SK-N-SH treated with all-trans-retinoic acid at 6 μM for 48 hours (cell line): Measurements from ENCODE around the gene NOX1.

Source experiments
- ATAC-seq: fragments of 200-7000 bp; cut with Tn5 transposase; 3 replicates; pipeline ENCODE4 v1.9.1; 2020; ENCODE audit warnings: mild to moderate bottlenecking, moderate library complexity
- ARNTL ChIP-seq: fragments of 450-650 bp; formaldehyde crosslinking; IDR thresholded peaks from 2 replicates; pipeline ENCODE4 v1.5.0; 2020; ENCODE audit warnings: low read depth, mild to moderate bottlenecking, moderate library complexity, borderline replicate concordance
- BACH2 ChIP-seq: fragments of 250-450 bp; sonication (Bioruptor Pico); IDR thresholded peaks from 2 replicates; pipeline ENCODE4 v1.9.0; 2021; ENCODE audit warnings: mild to moderate bottlenecking, borderline replicate concordance
- CSDC2 ChIP-seq: fragments of 250-450 bp; sonication (Bioruptor Pico); IDR thresholded peaks from 2 replicates; pipeline ENCODE4 v1.5.0; 2020; ENCODE audit warnings: mild to moderate bottlenecking, moderate library complexity
- ESRRG ChIP-seq: fragments of 250-450 bp; sonication (Bioruptor Pico); IDR thresholded peaks from 2 replicates; pipeline ENCODE4 v1.6.1; 2021; ENCODE audit warnings: mild to moderate bottlenecking
- GLIS3 ChIP-seq: fragments of 250-450 bp; sonication (Bioruptor Pico); IDR thresholded peaks from 2 replicates; pipeline ENCODE4 v1.5.0; 2020; ENCODE audit warnings: mild to moderate bottlenecking, moderate library complexity
- OSR1 ChIP-seq: fragments of 250-450 bp; sonication (Bioruptor Pico); IDR thresholded peaks from 2 replicates; pipeline ENCODE4 v1.8.0; 2022; ENCODE audit warnings: moderate library complexity, mild to moderate bottlenecking, inconsistent platforms
- PPARA ChIP-seq: fragments of 250-450 bp; sonication (Bioruptor Pico); IDR thresholded peaks from 2 replicates; pipeline ENCODE4 v1.5.0; 2020; ENCODE audit warnings: mild to moderate bottlenecking, borderline replicate concordance
- SNAI2 ChIP-seq: fragments of 250-450 bp; sonication (Bioruptor Pico); IDR thresholded peaks from 2 replicates; pipeline ENCODE4 v1.5.0; 2020; ENCODE audit warnings: mild to moderate bottlenecking, moderate library complexity
- TCF4 ChIP-seq: fragments of 250-450 bp; sonication (Bioruptor Pico); IDR thresholded peaks from 2 replicates; pipeline ENCODE4 v1.8.0; 2021; ENCODE audit warnings: mild to moderate bottlenecking, moderate library complexity, borderline replicate concordance
- ZC3H10 ChIP-seq: fragments of 250-450 bp; sonication (Bioruptor Pico); IDR thresholded peaks from 2 replicates; pipeline ENCODE4 v1.5.1; 2021; ENCODE audit warnings: mild to moderate bottlenecking, moderate library complexity
- ZFP3 ChIP-seq: fragments of 250-450 bp; sonication (Bioruptor Pico); IDR thresholded peaks from 2 replicates; pipeline ENCODE4 v1.5.0; 2020; ENCODE audit warnings: mild to moderate bottlenecking, moderate library complexity
- ZFP30 ChIP-seq: fragments of 450-650 bp; formaldehyde crosslinking; IDR thresholded peaks from 2 replicates; pipeline ENCODE4 v1.5.0; 2022; ENCODE audit warnings: mild to moderate bottlenecking, moderate library complexity
- ZNF70 ChIP-seq: fragments of 450-650 bp; formaldehyde crosslinking; IDR thresholded peaks from 2 replicates; pipeline ENCODE4 v1.5.0; 2020; ENCODE audit warnings: mild to moderate bottlenecking, moderate library complexity
- ZNF8 ChIP-seq: fragments of 450-650 bp; formaldehyde crosslinking; IDR thresholded peaks from 2 replicates; pipeline ENCODE4 v1.5.0; 2020; ENCODE audit warnings: mild to moderate bottlenecking, moderate library complexity
- TF ChIP-seq, protein P1 (sequence below): fragments of 250-450 bp; sonication (Bioruptor Pico); IDR thresholded peaks from 2 replicates; pipeline ENCODE4 v1.5.0; 2020; ENCODE audit warnings: mild to moderate bottlenecking, moderate library complexity
- TF ChIP-seq, protein P2 (sequence below): fragments of 250-450 bp; sonication (Bioruptor Pico); IDR thresholded peaks from 2 replicates; pipeline ENCODE4 v1.8.0; 2020; ENCODE audit warnings: mild to moderate bottlenecking, moderate library complexity, borderline replicate concordance
- TF ChIP-seq, protein P3 (sequence below): fragments of 250-450 bp; sonication (Bioruptor Pico); IDR thresholded peaks from 2 replicates; pipeline ENCODE4 v1.5.1; 2021; ENCODE audit warnings: mild to moderate bottlenecking, moderate library complexity

NOX1 gene

DNA sequence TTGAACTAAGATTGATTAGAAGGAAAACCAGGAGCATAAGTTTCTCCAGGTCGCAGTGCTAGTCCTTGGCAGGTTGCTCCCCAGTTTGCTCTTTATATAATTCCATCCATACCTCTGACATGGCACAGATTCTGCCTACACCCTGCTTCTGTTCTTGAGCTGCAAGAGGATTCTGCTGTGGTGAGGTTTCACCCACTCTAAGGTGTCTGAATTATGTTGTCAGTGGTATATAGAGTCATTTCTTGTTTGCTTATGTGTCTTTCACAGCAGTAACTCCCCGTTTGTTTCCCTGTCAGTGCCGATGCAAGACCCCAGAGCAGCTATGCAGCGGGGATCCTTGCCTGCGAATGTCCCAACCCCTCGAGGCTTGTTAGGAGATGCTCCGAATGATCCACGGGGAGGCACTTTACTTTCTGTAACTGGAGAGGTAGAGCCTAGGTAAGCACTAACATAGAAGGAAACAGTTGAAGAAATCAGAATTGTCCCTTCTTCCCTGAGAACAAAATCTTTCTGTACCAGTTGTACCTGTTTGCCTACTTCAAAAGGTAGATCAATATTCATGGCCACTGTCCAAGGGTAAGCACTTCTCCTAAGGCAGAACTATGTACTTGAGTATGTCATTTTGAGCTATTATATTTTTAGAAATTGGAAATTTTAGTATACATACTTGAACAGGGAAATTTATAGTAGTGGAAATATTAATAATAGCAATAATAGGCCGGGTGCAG, 42.8 kb downstream of the NOX1 start (continued):
- TF ChIP-seq, protein P1, sequence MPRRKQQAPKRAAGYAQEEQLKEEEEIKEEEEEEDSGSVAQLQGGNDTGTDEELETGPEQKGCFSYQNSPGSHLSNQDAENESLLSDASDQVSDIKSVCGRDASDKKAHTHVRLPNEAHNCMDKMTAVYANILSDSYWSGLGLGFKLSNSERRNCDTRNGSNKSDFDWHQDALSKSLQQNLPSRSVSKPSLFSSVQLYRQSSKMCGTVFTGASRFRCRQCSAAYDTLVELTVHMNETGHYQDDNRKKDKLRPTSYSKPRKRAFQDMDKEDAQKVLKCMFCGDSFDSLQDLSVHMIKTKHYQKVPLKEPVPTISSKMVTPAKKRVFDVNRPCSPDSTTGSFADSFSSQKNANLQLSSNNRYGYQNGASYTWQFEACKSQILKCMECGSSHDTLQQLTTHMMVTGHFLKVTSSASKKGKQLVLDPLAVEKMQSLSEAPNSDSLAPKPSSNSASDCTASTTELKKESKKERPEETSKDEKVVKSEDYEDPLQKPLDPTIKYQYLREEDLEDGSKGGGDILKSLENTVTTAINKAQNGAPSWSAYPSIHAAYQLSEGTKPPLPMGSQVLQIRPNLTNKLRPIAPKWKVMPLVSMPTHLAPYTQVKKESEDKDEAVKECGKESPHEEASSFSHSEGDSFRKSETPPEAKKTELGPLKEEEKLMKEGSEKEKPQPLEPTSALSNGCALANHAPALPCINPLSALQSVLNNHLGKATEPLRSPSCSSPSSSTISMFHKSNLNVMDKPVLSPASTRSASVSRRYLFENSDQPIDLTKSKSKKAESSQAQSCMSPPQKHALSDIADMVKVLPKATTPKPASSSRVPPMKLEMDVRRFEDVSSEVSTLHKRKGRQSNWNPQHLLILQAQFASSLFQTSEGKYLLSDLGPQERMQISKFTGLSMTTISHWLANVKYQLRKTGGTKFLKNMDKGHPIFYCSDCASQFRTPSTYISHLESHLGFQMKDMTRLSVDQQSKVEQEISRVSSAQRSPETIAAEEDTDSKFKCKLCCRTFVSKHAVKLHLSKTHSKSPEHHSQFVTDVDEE (CRISPR knock-in tag), result no peak

DNA sequence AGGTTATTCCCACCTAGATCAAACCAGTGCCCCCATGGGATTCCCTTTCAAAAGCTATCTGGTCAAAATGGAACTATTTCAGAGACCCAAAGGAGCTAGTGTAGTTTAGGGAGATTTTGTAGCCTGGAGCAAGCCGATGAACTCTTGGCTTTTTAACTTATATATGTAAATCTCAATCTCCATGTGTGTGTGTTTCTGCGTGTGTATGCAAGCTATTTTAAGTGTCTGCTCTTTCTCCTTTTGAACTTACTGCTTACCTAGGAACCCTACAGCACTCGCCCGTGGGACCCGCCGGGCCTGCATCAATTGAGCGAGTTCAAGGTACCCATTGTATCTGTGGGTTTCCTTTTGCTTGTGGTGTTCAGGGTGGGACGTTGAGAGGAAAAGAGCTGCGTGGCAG, 43.6 kb downstream of the NOX1 start:
- no peak for ATAC-seq
- TF ChIP-seq BACH2 (no peak), TCF4 (CRISPR knock-in tag) (no peak), ZNF8 (CRISPR knock-in tag) (no peak), ZFP3 (CRISPR knock-in tag) (no peak), ARNTL (no peak)
- TF ChIP-seq, protein P1 (CRISPR knock-in tag), result no peak
- TF ChIP-seq, protein P2, sequence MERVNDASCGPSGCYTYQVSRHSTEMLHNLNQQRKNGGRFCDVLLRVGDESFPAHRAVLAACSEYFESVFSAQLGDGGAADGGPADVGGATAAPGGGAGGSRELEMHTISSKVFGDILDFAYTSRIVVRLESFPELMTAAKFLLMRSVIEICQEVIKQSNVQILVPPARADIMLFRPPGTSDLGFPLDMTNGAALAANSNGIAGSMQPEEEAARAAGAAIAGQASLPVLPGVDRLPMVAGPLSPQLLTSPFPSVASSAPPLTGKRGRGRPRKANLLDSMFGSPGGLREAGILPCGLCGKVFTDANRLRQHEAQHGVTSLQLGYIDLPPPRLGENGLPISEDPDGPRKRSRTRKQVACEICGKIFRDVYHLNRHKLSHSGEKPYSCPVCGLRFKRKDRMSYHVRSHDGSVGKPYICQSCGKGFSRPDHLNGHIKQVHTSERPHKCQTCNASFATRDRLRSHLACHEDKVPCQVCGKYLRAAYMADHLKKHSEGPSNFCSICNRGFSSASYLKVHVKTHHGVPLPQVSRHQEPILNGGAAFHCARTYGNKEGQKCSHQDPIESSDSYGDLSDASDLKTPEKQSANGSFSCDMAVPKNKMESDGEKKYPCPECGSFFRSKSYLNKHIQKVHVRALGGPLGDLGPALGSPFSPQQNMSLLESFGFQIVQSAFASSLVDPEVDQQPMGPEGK, result no peak
- TF ChIP-seq, all 23 proteins: peak for 0

DNA sequence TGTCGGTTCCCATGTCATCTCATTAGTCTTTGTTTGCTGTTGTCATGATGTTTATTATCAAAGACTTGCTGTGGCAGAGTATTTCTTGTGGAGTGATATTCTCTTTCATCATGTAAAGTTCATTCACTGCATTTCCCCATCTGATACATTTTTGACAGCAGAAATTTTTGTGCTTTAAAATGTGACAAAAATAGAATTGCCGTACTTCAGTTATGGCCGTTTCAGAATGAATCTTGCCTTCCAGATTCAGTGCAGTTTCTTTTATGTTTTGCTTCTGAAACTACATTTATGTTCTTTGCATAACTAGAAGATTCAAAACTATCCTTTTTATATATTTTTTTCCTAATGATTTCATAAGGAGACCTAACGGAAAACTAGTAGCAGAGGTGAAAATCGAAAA, 44.0 kb downstream of the NOX1 start:
- ATAC-seq, result no peak
- TF ChIP-seq GLIS3, result no peak
- TF ChIP-seq ESRRG (CRISPR knock-in tag), result no peak
- TF ChIP-seq, protein P1 (CRISPR knock-in tag), result no peak
- no peak for TF ChIP-seq ZNF70
- TF ChIP-seq, protein P3, sequence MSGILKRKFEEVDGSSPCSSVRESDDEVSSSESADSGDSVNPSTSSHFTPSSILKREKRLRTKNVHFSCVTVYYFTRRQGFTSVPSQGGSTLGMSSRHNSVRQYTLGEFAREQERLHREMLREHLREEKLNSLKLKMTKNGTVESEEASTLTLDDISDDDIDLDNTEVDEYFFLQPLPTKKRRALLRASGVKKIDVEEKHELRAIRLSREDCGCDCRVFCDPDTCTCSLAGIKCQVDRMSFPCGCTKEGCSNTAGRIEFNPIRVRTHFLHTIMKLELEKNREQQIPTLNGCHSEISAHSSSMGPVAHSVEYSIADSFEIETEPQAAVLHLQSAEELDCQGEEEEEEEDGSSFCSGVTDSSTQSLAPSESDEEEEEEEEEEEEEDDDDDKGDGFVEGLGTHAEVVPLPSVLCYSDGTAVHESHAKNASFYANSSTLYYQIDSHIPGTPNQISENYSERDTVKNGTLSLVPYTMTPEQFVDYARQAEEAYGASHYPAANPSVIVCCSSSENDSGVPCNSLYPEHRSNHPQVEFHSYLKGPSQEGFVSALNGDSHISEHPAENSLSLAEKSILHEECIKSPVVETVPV (CRISPR knock-in tag), result no peak
- no peak for TF ChIP-seq ARNTL
- no peak for TF ChIP-seq ZFP30 (CRISPR knock-in tag)
- no peak for TF ChIP-seq PPARA
- TF ChIP-seq ZC3H10 (CRISPR knock-in tag), result no peak
- no peak for TF ChIP-seq OSR1 (CRISPR knock-in tag)
- no peak for TF ChIP-seq TCF4 (CRISPR knock-in tag)
- TF ChIP-seq CSDC2 (CRISPR knock-in tag), result no peak
- TF ChIP-seq SNAI2, result no peak
- TF ChIP-seq ZFP3 (CRISPR knock-in tag), result no peak
